Esophagus (tissue), 2 donors: Measurements from ENCODE around the gene RAD51B. TPM values are rescaled to one million over a fixed set of nuclear protein-coding genes. Genes with fewer than 3 reads are reported as not detected.

ENCODE experiments used
- H3K27ac ChIP-seq, 2 donors: one replicate each; pipeline ENCODE4 v1.5.1; 2013; ENCODE audit warnings: low read depth in 2 of 2, mild to moderate bottlenecking in 2 of 2, inconsistent platforms in 1 of 2, low read length in 1 of 2, moderate library complexity in 1 of 2
- H3K27me3 ChIP-seq, 2 donors: one replicate each; pipeline ENCODE4 v1.6.1; 2013; ENCODE audit warnings: low read length in 2 of 2, control low read depth in 1 of 2, mild to moderate bottlenecking in 1 of 2; ENCODE audit not compliant: insufficient read depth in 2 of 2, control insufficient read depth in 1 of 2
- H3K36me3 ChIP-seq, 2 donors: one replicate each; pipeline ENCODE4 v1.6.1; 2013; ENCODE audit warnings: low read length in 1 of 2; ENCODE audit not compliant: control insufficient read depth in 2 of 2, insufficient read depth in 2 of 2
- H3K4me1 ChIP-seq, 2 donors: one replicate each; pipeline ENCODE4 v1.6.1; 2013; ENCODE audit warnings: low read length in 1 of 2; ENCODE audit not compliant: control insufficient read depth in 2 of 2, insufficient read depth in 2 of 2
- H3K4me3 ChIP-seq, 2 donors: one replicate each; pipeline ENCODE4 v1.5.1; 2013; ENCODE audit warnings: low read length in 2 of 2, mild to moderate bottlenecking in 2 of 2, low read depth in 1 of 2, moderate library complexity in 1 of 2
- H3K9me3 ChIP-seq, 2 donors: one replicate each; pipeline ENCODE4 v1.6.1; 2013; ENCODE audit warnings: mild to moderate bottlenecking in 2 of 2, low read depth in 1 of 2, low read length in 1 of 2, moderate library complexity in 1 of 2; ENCODE audit not compliant: control insufficient read depth in 2 of 2, insufficient read depth in 1 of 2
- WGBS, 2 donors: extraction: QIAGEN DNeasy Blood & Tissue Kit; methylation state at CpG; one replicate each; pipeline ENCODE4 v1.1.7; 2013; 5-methylcytosine and 5-hydroxymethylcytosine counted together
- polyA plus RNA-seq, 2 donors: library from polyadenylated mRNA; stranded (reverse); fragments of 200-250 nt; gene quantifications; one replicate each; pipeline ENCODE4 v1.2.3, GENCODE V29; 2013
- donor health status: healthy with polysubstance abuse.
- donor health status: Bipolar disorder and iron deficiency.

RAD51B gene
- polyA plus RNA-seq, 2 donors, result 3.2 to 4.0 TPM

GRCh38 chr14:68247676-68248268 is 428.2 kb downstream of the RAD51B start:
- Histone ChIP-seq H3K36me3 (no peaks in the 10 kb centered on the region), H3K9me3 (no peaks in the 10 kb centered on the region), H3K27ac (peak overlapping the region; percentile 55 to 59), H3K4me1 (peaks cover 2 to 8% of the 10 kb centered on the region in 2 donors), H3K4me3 (no peak overlapping the region), H3K27me3 (no peaks in the 10 kb centered on the region)
- 39 to 41% methylated on average over 4 of the region's 4 CpGs for WGBS, 2 donors

GRCh38 chr14:68248481-68249255 is 429.1 kb downstream of the RAD51B start:
- 47 to 60% methylated on average over 7 of the region's 7 CpGs for WGBS, 2 donors
- H3K27ac ChIP-seq, result peak overlapping the region; percentile 79 to 86
- H3K27me3 ChIP-seq, result no peaks in the 10 kb centered on the region
- H3K36me3 ChIP-seq, result no peaks in the 10 kb centered on the region
- peaks cover 2 to 8% of the 10 kb centered on the region in 2 donors for H3K4me1 ChIP-seq
- no peaks in the 10 kb centered on the region for H3K9me3 ChIP-seq
- H3K4me3 ChIP-seq, result no peak overlapping the region

GRCh38 chr14:68249661-68250451 is 430.3 kb downstream of the RAD51B start:
- Histone ChIP-seq H3K4me3 (no peak overlapping the region), H3K36me3 (no peaks in the 10 kb centered on the region), H3K27me3 (no peaks in the 10 kb centered on the region), H3K4me1 (peaks cover 2 to 8% of the 10 kb centered on the region in 2 donors), H3K27ac (peak overlapping the region in 1 of 2 donors; percentile 68), H3K9me3 (no peaks in the 10 kb centered on the region)
- WGBS, 2 donors, result 55% methylated on average over 3 of the region's 3 CpGs

- Histone ChIP-seq H3K27ac (peak overlapping the region; percentile 74), H3K9me3 (no peaks in the 10 kb centered on the region), H3K4me3 (no peak overlapping the region), H3K27me3 (no peaks in the 10 kb centered on the region), H3K36me3 (no peaks in the 10 kb centered on the region), H3K4me1 (peaks cover 2 to 8% of the 10 kb centered on the region in 2 donors)
- WGBS, 2 donors, result 43 to 59% methylated on average over 4 of the region's 4 CpGs
Measured at GRCh38 chr14:68250927-68251768, 431.6 kb downstream of the RAD51B start.

GRCh38 chr14:68251769-68252100 is 432.2 kb downstream of the RAD51B start:
- 49 to 66% methylated on average over 1 of the region's 1 CpG for WGBS, 2 donors
- H3K4me1 ChIP-seq, result peaks cover 2 to 8% of the 10 kb centered on the region in 2 donors
- H3K36me3 ChIP-seq, result no peaks in the 10 kb centered on the region
- no peaks in the 10 kb centered on the region for H3K27me3 ChIP-seq
- H3K27ac ChIP-seq, result peak overlapping the region in 1 of 2 donors; percentile 74
- H3K4me3 ChIP-seq, result no peak overlapping the region
- no peaks in the 10 kb centered on the region for H3K9me3 ChIP-seq

GRCh38 chr14:68253160-68253780 is 433.7 kb downstream of the RAD51B start:
- Histone ChIP-seq H3K4me1 (peaks cover 2 to 8% of the 10 kb centered on the region in 2 donors), H3K27me3 (no peaks in the 10 kb centered on the region), H3K4me3 (no peak overlapping the region), H3K36me3 (no peaks in the 10 kb centered on the region), H3K9me3 (no peaks in the 10 kb centered on the region), H3K27ac (no peak overlapping the region)
- 75 to 78% methylated on average over 3 of the region's 3 CpGs for WGBS, 2 donors

- 58% methylated on average over 2 of the region's 2 CpGs for WGBS, 2 donors
- Histone ChIP-seq H3K36me3 (no peaks in the 10 kb centered on the region), H3K27me3 (no peaks in the 10 kb centered on the region), H3K4me3 (no peak overlapping the region), H3K9me3 (no peaks in the 10 kb centered on the region), H3K4me1 (peaks cover 0 to 4% of the 10 kb centered on the region in 2 donors), H3K27ac (no peak overlapping the region)
Measured at GRCh38 chr14:68253878-68254528, 434.4 kb downstream of the RAD51B start.

- Histone ChIP-seq H3K27ac (no peak overlapping the region), H3K4me1 (peaks cover 0 to 4% of the 10 kb centered on the region in 2 donors)
- 86 to 93% methylated on average over 1 of the region's 1 CpG for WGBS, 2 donors
Measured at GRCh38 chr14:68254669-68255527, 435.3 kb downstream of the RAD51B start.

More at GRCh38 chr14:68254669-68255527, 435.3 kb downstream of the RAD51B start:
- H3K36me3 ChIP-seq, result no peaks in the 10 kb centered on the region
- no peak overlapping the region for H3K4me3 ChIP-seq
- no peaks in the 10 kb centered on the region for H3K27me3 ChIP-seq
- no peaks in the 10 kb centered on the region for H3K9me3 ChIP-seq
